ENCODE results near the gene LGR6.

DNA sequence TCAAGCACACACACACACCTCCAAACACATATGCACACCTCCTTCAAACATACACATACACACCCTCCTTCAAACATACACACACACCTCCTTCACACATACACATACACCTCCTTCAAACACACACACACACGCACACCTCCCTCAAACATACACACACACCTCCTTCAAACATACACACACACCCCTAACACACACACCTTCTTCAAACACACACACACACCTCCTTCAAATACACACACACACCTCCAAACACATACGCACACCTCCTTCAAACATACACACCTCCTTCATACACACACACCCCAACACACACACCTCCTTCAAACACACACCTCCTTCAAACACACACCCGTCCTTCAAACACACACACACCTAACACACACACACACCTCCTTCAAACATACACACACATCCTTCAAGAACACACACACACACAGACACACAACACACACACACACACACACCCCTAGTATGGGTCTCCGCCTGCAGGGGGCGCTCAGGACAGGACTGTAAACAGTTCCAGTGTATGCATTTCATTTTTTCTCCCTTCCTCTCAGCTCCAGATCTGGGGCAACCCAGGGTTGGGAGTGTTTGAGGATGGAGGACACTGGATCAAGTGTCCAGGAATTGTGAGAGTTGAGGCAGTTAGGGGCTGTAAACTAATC lies 12.1 kb downstream of the LGR6 start:
- no peak for TF ChIP-seq GATA2 (IDR thresholded peaks at IDR 0.05; ENCODE audit: low read depth, low read length)
- no peak for TF ChIP-seq GATA3 (IDR thresholded peaks at IDR 0.05; ENCODE audit: low read depth, low read length)

All from SH-SY5Y (cell line).